ENCODE data around the gene CRIM1. TPM values are rescaled to one million over a fixed set of nuclear protein-coding genes. Genes with fewer than 3 reads are reported as not detected.

The CRIM1 gene
- total and polyA plus RNA-seq, 10 donors = 7.1 to 213 (median 110) TPM

DNA sequence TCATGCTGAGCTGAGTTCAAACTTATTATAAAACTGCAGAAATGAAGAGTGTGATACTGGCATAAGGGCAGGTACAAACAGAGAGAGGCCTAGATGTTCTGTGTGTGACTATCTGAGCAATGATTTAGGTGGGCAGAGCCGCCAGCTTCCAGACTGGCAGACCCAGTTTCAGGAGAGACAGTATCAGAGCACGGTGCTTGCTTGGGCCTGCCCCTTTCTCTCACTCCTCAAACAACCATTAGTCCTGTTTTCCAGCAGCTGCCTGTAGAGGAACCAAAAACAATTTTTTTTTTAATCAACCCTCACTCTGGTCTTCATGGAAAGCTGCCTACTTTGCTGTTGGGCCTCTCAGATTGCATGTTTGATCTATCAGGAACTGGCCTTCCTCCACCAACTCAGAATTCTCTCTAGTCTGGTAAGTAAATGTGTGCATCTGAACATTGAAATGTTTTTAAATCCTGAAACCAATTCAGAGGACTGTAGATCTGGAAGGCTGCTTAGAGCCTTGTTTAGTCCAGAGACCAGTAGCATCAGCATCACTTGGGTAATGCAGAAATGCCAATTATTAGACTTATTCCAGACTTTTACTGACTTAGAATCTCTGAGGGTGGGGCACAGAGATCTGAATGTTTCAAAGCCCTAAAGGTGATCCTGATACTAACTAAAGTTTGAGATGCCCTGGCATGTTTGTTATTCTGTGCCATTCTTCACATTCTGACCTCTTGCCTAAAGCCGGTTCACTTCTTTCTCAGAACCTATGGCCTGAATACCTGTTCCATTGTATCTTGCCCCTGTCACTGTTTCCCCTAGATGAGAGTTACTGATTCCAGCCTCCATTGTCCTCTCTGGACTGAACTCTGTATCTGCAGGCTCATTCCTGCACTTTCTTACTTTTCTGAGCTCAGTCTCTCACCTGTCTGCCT is 24.8 kb upstream of the CRIM1 start:
- TF ChIP-seq, protein P1, sequence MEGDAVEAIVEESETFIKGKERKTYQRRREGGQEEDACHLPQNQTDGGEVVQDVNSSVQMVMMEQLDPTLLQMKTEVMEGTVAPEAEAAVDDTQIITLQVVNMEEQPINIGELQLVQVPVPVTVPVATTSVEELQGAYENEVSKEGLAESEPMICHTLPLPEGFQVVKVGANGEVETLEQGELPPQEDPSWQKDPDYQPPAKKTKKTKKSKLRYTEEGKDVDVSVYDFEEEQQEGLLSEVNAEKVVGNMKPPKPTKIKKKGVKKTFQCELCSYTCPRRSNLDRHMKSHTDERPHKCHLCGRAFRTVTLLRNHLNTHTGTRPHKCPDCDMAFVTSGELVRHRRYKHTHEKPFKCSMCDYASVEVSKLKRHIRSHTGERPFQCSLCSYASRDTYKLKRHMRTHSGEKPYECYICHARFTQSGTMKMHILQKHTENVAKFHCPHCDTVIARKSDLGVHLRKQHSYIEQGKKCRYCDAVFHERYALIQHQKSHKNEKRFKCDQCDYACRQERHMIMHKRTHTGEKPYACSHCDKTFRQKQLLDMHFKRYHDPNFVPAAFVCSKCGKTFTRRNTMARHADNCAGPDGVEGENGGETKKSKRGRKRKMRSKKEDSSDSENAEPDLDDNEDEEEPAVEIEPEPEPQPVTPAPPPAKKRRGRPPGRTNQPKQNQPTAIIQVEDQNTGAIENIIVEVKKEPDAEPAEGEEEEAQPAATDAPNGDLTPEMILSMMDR (IDR thresholded peaks at IDR 0.05 in 8 of 11, conservative IDR thresholded peaks at IDR 0.05 in 3 of 11) = no peak
- Histone ChIP-seq H3K27ac (no peak overlapping the region), H3K27me3 (replicated peaks in 1 of 7) (no peaks in the 10 kb centered on the region), H3K9me3 (no peaks in the 10 kb centered on the region), H3K36me3 (no peaks in the 10 kb centered on the region), H3K4me3 (no peak overlapping the region), H3K4me1 (no peaks in the 10 kb centered on the region)
- DNase-seq = no peak
- intact Hi-C loops (cut with DNase I; ENCODE audit: low total_unique reads) = no loop called here
- 88 to 98% (median 90%) methylated on average over 3 of the region's 3 CpGs for WGBS, 5 donors

- Histone ChIP-seq H3K4me1 (peaks cover 0 to 5% (median 0%) of the 10 kb centered on the region in 6 donors), H3K36me3 (no peaks in the 10 kb centered on the region), H3K27ac (no peak overlapping the region), H3K27me3 (replicated peaks in 1 of 7) (no peaks in the 10 kb centered on the region), H3K4me3 (no peak overlapping the region), H3K9me3 (no peaks in the 10 kb centered on the region)
- DNase-seq = no peak
- intact Hi-C loops (cut with DNase I; ENCODE audit: low total_unique reads) = no loop called here
- 34 to 61% (median 50%) methylated on average over 4 of the region's 4 CpGs for WGBS, 5 donors
- TF ChIP-seq, protein P1 (IDR thresholded peaks at IDR 0.05 in 8 of 11, conservative IDR thresholded peaks at IDR 0.05 in 3 of 11) = peak in 3 of 11 experiments; percentile 3 to 17 (median 14)
- no peak for TF ChIP-seq POLR2AphosphoS5 (IDR thresholded peaks at IDR 0.05)
Measured at GRCh38 chr2:36333350-36334012, 22.1 kb upstream of the CRIM1 start.

DNA sequence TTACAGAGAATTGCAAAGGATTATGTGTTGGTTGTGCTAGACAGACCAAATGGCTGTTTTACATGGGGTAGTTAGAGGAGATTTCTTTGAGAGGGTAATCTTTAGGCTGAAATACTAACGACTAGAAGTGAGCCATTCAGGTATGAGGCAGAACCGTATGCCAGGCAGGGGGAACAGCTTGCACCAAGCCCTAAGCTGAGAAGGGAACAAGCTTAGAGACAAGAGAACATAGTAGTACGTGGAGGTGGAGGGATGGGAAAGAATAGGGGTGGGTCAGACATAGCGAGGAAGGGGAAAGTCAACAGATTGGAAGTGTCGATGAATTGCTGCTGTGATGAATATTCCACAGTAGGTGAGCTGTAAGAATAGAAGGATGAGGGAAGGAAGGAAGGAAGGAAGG is 20.0 kb upstream of the CRIM1 start:
- TF ChIP-seq POLR2A (IDR thresholded peaks at IDR 0.05) (no peak), POLR2AphosphoS5 (IDR thresholded peaks at IDR 0.05) (no peak)
- TF ChIP-seq, protein P1 (IDR thresholded peaks at IDR 0.05 in 8 of 11, conservative IDR thresholded peaks at IDR 0.05 in 3 of 11) = no peak
- Histone ChIP-seq H3K27me3 (replicated peaks in 1 of 7) (no peaks in the 10 kb centered on the region), H3K4me1 (peaks cover 0 to 5% (median 0%) of the 10 kb centered on the region in 6 donors), H3K9me3 (no peaks in the 10 kb centered on the region), H3K36me3 (no peaks in the 10 kb centered on the region), H3K4me3 (no peak overlapping the region), H3K27ac (no peak overlapping the region)
- intact Hi-C loops (cut with DNase I; ENCODE audit: low total_unique reads) = no loop called here
- WGBS, 5 donors = 72 to 87% (median 84%) methylated on average over 5 of the region's 5 CpGs
- no peak for DNase-seq

DNA sequence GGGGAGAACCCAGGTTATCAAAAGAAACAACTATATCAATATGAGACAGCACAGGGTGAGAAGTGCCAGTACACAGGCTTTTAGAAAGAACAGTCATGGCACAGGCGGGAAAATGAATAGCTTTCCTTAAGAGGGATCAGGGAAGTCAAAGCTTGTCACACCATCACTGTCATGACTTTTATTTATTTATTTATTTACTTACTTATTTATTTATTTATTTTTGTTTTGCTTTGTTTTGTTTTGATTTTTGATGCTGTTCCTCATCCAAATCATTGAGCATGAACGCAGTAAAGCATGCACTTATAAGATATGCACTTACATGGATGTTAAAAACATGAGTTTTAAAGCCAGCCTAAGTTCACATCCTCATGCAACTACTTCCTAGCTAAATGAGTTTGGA is 19.3 kb upstream of the CRIM1 start:
- no peak for DNase-seq
- intact Hi-C loops (cut with DNase I; ENCODE audit: low total_unique reads) = no loop called here
- Histone ChIP-seq H3K27ac (no peak overlapping the region), H3K27me3 (replicated peaks in 1 of 7) (no peaks in the 10 kb centered on the region), H3K4me3 (no peak overlapping the region), H3K36me3 (no peaks in the 10 kb centered on the region), H3K9me3 (no peaks in the 10 kb centered on the region), H3K4me1 (peaks cover 0 to 5% (median 0%) of the 10 kb centered on the region in 6 donors)
- TF ChIP-seq POLR2AphosphoS5 (IDR thresholded peaks at IDR 0.05) (no peak), POLR2A (IDR thresholded peaks at IDR 0.05) (no peak)
- TF ChIP-seq, protein P1 (IDR thresholded peaks at IDR 0.05 in 8 of 11, conservative IDR thresholded peaks at IDR 0.05 in 3 of 11) = no peak
- 90 to 97% (median 95%) methylated on average over 2 of the region's 2 CpGs for WGBS, 5 donors

Data from spleen (tissue), 11 donors.